ENCODE data around the gene OSBPL5.
A peak's percentile ranks its signal among the peaks of the same experiment; 100 is the strongest.
"Not testable (repeated sequence)": the region's sequence is repeated elsewhere in the genome, so short reads cannot be mapped to it uniquely, and the experiment has no call there.

The OSBPL5 gene

GRCh38 chr11:3120071-3120792, 44.9 kb downstream of the OSBPL5 start:
- no peak for DNase-seq

GRCh38 chr11:3119141-3119821, 45.8 kb downstream of the OSBPL5 start:
- DNase-seq: no peak

- no peak for DNase-seq
Observed at GRCh38 chr11:3115321-3115720, 49.8 kb downstream of the OSBPL5 start.

- DNase-seq: not testable (repeated sequence)
Observed at GRCh38 chr11:3113661-3114060, 51.4 kb downstream of the OSBPL5 start.

GRCh38 chr11:3111919-3112690, 53.0 kb downstream of the OSBPL5 start:
- no peak for DNase-seq

- DNase-seq: no peak
Observed at GRCh38 chr11:3111466-3111865, 53.6 kb downstream of the OSBPL5 start.

GRCh38 chr11:3109921-3110706, 55.0 kb downstream of the OSBPL5 start:
- peak; percentile 38 for DNase-seq

- DNase-seq: no peak
Observed at GRCh38 chr11:3109434-3109833, 55.7 kb downstream of the OSBPL5 start.

GRCh38 chr11:3108183-3108721, 56.9 kb downstream of the OSBPL5 start:
- no peak for DNase-seq

- DNase-seq: no peak
Observed at GRCh38 chr11:3107608-3108182, 57.4 kb downstream of the OSBPL5 start.

GRCh38 chr11:3106736-3107524, 58.2 kb downstream of the OSBPL5 start:
- no peak for DNase-seq

- no peak for DNase-seq
Observed at GRCh38 chr11:3105791-3106735, 59.0 kb downstream of the OSBPL5 start.

GRCh38 chr11:3104961-3105790, 59.9 kb downstream of the OSBPL5 start:
- no peak for DNase-seq

- no peak for DNase-seq
Observed at GRCh38 chr11:3104051-3104714, 60.9 kb downstream of the OSBPL5 start.

GRCh38 chr11:3103076-3103475, 62.0 kb downstream of the OSBPL5 start:
- no peak for DNase-seq

- DNase-seq: no peak
Observed at GRCh38 chr11:3102641-3102921, 62.5 kb downstream of the OSBPL5 start.

GRCh38 chr11:3101921-3102640, 63.0 kb downstream of the OSBPL5 start:
- no peak for DNase-seq

- DNase-seq: no peak
Observed at GRCh38 chr11:3099178-3099577, 65.9 kb downstream of the OSBPL5 start.
